ENCODE data around the gene PNPLA5. TPM values are rescaled to one million over a fixed set of nuclear protein-coding genes. Genes with fewer than 3 reads are reported as not detected.

PNPLA5 gene
- total RNA-seq, 1 experiment from 2014 or later = 5.5 TPM

- no peaks in the 10 kb centered on the region for H4K20me1 ChIP-seq (ENCODE audit: control insufficient read depth, insufficient read depth, insufficient read length)
- no peaks in the 10 kb centered on the region for H3K23me2 ChIP-seq (ENCODE audit: insufficient read length, low read depth, low read length, poor library complexity, severe bottlenecking)
- H3K14ac ChIP-seq (ENCODE audit: insufficient read depth, low read length) = no peak overlapping the region
- no peak overlapping the region for H3K9ac ChIP-seq (ENCODE audit: extremely low read depth, insufficient read length, low read length)
- peaks cover 0 to 14% (median 0%) of the 10 kb centered on the region in 3 experiments; a peak in 3 of 7 replicates for H3K36me3 Mint-ChIP-seq (ENCODE audit: insufficient read depth in 1 of 3, low read depth in 3 of 3)
- H3K9me3 Mint-ChIP-seq = peaks cover 12 to 17% of the 10 kb centered on the region in 2 experiments; a peak in 4 of 5 replicates
- no peak overlapping the region for H3K4me2 ChIP-seq (ENCODE audit: insufficient read depth, insufficient read length, low read length)
- TF ChIP-seq CTCF (conservative IDR thresholded peaks at IDR 0.05) = no peak
- H3K56ac ChIP-seq (ENCODE audit: insufficient read length, low read depth, low read length) = no peak overlapping the region
- no peak overlapping the region for H3K4me3 Mint-ChIP-seq
- no peaks in the 10 kb centered on the region for H3K79me2 ChIP-seq (ENCODE audit: insufficient read depth, low read length)
- no peaks in the 10 kb centered on the region for H3K79me1 ChIP-seq (ENCODE audit: insufficient read depth, low read depth, low read length, poor library complexity, severe bottlenecking)
- no peak overlapping the region for H2AK5ac ChIP-seq (ENCODE audit: insufficient read length, low read length)
- no peaks in the 10 kb centered on the region for H3K27me3 ChIP-seq (ENCODE audit: insufficient read depth, low read length)
- no peak overlapping the region for H3K27ac ChIP-seq (ENCODE audit: insufficient read length, low read depth, low read length)
- no peak overlapping the region for H4K5ac ChIP-seq (ENCODE audit: insufficient read length, low read depth, low read length)
- H2BK15ac ChIP-seq (ENCODE audit: low read depth, low read length) = no peak overlapping the region
- DNase-seq = no peak
- H3K23ac ChIP-seq (ENCODE audit: insufficient read length, low read depth, low read length) = no peak overlapping the region
- peaks cover 9 to 11% of the 10 kb centered on the region in 2 experiments for H3K4me1 Mint-ChIP-seq
- no peaks in the 10 kb centered on the region for H3K9me3 ChIP-seq (ENCODE audit: control insufficient read depth, low read depth, low read length)
- WGBS (ENCODE audit: extremely low coverage, insufficient read length, low lambda C conversion rate) = no CpG with 5 or more reads among the region's 7 CpGs
- no peak overlapping the region for H2AFZ ChIP-seq (ENCODE audit: low read length)
- no peak overlapping the region for H2BK12ac ChIP-seq (ENCODE audit: insufficient read length, low read depth, low read length)
- no peak overlapping the region for H4K8ac ChIP-seq (replicated peaks; ENCODE audit: insufficient read length, low read depth, low read length)
- no peak overlapping the region for H3K27ac Mint-ChIP-seq
- H3K4me1 ChIP-seq (ENCODE audit: insufficient read depth, low read length) = no peaks in the 10 kb centered on the region
- H4K91ac ChIP-seq (ENCODE audit: insufficient read length, low read depth, low read length) = no peak overlapping the region
- H2BK5ac ChIP-seq (ENCODE audit: insufficient read length, low read length) = no peak overlapping the region
- H3K18ac ChIP-seq (ENCODE audit: insufficient read length, low read depth, low read length) = no peak overlapping the region
- no peak overlapping the region for H3T11ph ChIP-seq (ENCODE audit: low read length)
- H3K4ac ChIP-seq (ENCODE audit: low read depth, low read length) = no peak overlapping the region
- H2BK120ac ChIP-seq (ENCODE audit: low read depth, low read length, poor library complexity, severe bottlenecking) = no peak overlapping the region
- peaks cover 32% of the 10 kb centered on the region for H3K27me3 Mint-ChIP-seq (ENCODE audit: low read depth)
- H2BK20ac ChIP-seq (ENCODE audit: low read depth, low read length, poor library complexity, severe bottlenecking) = no peak overlapping the region
Measured at GRCh38 chr22:43905681-43906080, 13.9 kb upstream of the PNPLA5 start.

All from H9 (cell line).